Testis (tissue), 2 donors: Measurements from ENCODE around the gene C4orf46.

Experiments used
- CTCF ChIP-seq, 3 experiments: fragments of 450-650 bp in 2 of 3; fragments of 200-600 bp in 1 of 3; sonication (generic) in 1 of 3; IDR thresholded peaks; one replicate each; pipeline ENCODE4 v1.5.1; 2016 to 2019; ENCODE audit warnings: antibody characterized with exemption in 3 of 3, mild to moderate bottlenecking in 2 of 3, moderate library complexity in 1 of 3
- POLR2A ChIP-seq: fragments of 450-650 bp; IDR thresholded peaks from one replicate; pipeline ENCODE4 v1.6.1; 2017; ENCODE audit warnings: antibody characterized with exemption, mild to moderate bottlenecking, moderate library complexity

DNA sequence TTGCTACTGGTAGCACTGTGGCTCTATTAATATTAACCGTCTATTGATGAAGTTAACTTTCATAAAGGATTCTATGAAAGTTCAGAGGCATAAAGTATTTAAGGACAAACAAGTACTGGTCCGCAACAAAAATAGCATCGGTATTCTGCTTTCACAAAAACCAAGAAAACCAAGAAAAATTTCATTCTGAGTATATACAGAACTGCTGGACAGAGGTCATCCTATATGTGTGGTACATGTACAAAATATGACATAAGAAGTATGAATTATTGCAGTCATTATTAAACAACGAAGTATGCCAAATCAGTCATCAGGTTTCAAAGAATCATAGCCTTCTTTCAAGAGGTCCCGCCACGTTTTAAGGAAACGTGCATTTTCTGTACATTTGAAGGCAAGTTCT is 2.4 kb downstream of the C4orf46 start:
- TF ChIP-seq CTCF (IDR thresholded peaks at IDR 0.05) (no peak), POLR2A (no peak)
